ENCODE data around the gene WDR91. TPM values are rescaled to one million over a fixed set of nuclear protein-coding genes. Genes with fewer than 3 reads are reported as not detected.

WDR91 gene
- total RNA-seq, 1 experiment from 2014 or later = 8.8 TPM

GRCh38 chr7:135181929-135182678 is 29.2 kb downstream of the WDR91 start:
- H3K36me3 ChIP-seq (ENCODE audit: control insufficient read depth, insufficient read depth, low read length) = no peaks in the 10 kb centered on the region
- no peaks in the 10 kb centered on the region for H3K4me1 ChIP-seq (ENCODE audit: control insufficient read depth, insufficient read depth, low read length)
- intact Hi-C loops (cut with micrococcal nuclease; ENCODE audit: unreplicated experiment) = no loop called here
- in situ Hi-C loops (cut with HindIII; ENCODE audit: low pct_unique_long_range_greater_than_20kb, low sequenced_read_pairs) = no loop called here
- ATAC-seq = no peak
- no peak for DNase-seq (ENCODE audit: low read depth, low spot score)
- H3K27me3 ChIP-seq (ENCODE audit: control insufficient read depth, insufficient read depth, low read length) = no peaks in the 10 kb centered on the region
- peaks cover 17% of the 10 kb centered on the region; the same call in 1 of the 2 replicates for H3K9me3 ChIP-seq (ENCODE audit: control insufficient read depth, insufficient read depth, low read depth, low read length)
- no peak overlapping the region for H3K4me3 ChIP-seq (ENCODE audit: low read depth in 2 of 2, low read length in 2 of 2)
- H3K27ac ChIP-seq (ENCODE audit: low read length) = no peak overlapping the region
- no TSS peak for BruUV-seq (replicated peaks)
- CTCF ChIA-PET = no interaction called here
- no peak for TF ChIP-seq TCF7L2 (IDR thresholded peaks at IDR 0.05; ENCODE audit: low read depth, low read length)
- TF ChIP-seq REST (IDR thresholded peaks at IDR 0.05; ENCODE audit: insufficient read depth in 1 of 2, low read depth in 2 of 2, low read length in 1 of 2) = no peak
- TF ChIP-seq SIN3A (IDR thresholded peaks at IDR 0.05; ENCODE audit: borderline replicate concordance, insufficient read depth, low read depth, low read length) = no peak
- no peak for TF ChIP-seq CTCF (IDR thresholded peaks at IDR 0.05)
- no peak for TF ChIP-seq POLR2AphosphoS5 (IDR thresholded peaks at IDR 0.05; ENCODE audit: low read depth, low read length)
- POLR2A ChIA-PET = no interaction called here

- Histone ChIP-seq H3K27ac (ENCODE audit: low read length) (no peak overlapping the region), H3K27me3 (ENCODE audit: control insufficient read depth, insufficient read depth, low read length) (no peaks in the 10 kb centered on the region), H3K36me3 (ENCODE audit: control insufficient read depth, insufficient read depth, low read length) (no peaks in the 10 kb centered on the region), H3K9me3 (ENCODE audit: control insufficient read depth, insufficient read depth, low read depth, low read length) (peaks cover 17% of the 10 kb centered on the region; the same call in 1 of the 2 replicates), H3K4me1 (ENCODE audit: control insufficient read depth, insufficient read depth, low read length) (no peaks in the 10 kb centered on the region), H3K4me3 (ENCODE audit: low read depth in 2 of 2, low read length in 2 of 2) (no peak overlapping the region)
- intact Hi-C loops (cut with micrococcal nuclease; ENCODE audit: unreplicated experiment) (no loop called here), in situ Hi-C loops (cut with HindIII; ENCODE audit: low pct_unique_long_range_greater_than_20kb, low sequenced_read_pairs) (no loop called here)
- ChIA-PET CTCF (no interaction called here), POLR2A (no interaction called here)
- BruUV-seq (replicated peaks) = no TSS peak
- no peak for ATAC-seq
- no peak for DNase-seq (ENCODE audit: low read depth, low spot score)
- TF ChIP-seq SIN3A (IDR thresholded peaks at IDR 0.05; ENCODE audit: borderline replicate concordance, insufficient read depth, low read depth, low read length) = no peak
- no peak for TF ChIP-seq POLR2AphosphoS5 (IDR thresholded peaks at IDR 0.05; ENCODE audit: low read depth, low read length)
- TF ChIP-seq TCF7L2 (IDR thresholded peaks at IDR 0.05; ENCODE audit: low read depth, low read length) = no peak
Measured at GRCh38 chr7:135181261-135181928, 29.9 kb downstream of the WDR91 start.
